IPS DF 6.9 (cell line): ENCODE results near the gene GPR84.

ENCODE experiments used
- DNase-seq: peaks from one replicate; pipeline ENCODE4 v3.0.0-alpha.2; 2013; ENCODE audit warnings: low read depth, low spot score
- H3K27ac ChIP-seq: one replicate; pipeline ENCODE4 v1.5.1; 2013; ENCODE audit warnings: low read length, control low read depth
- H3K27me3 ChIP-seq: 2 replicates; pipeline ENCODE4 v1.6.1; 2013; ENCODE audit warnings: mild to moderate bottlenecking, low read length; ENCODE audit not compliant: control insufficient read depth, insufficient read depth
- H3K36me3 ChIP-seq: 2 replicates; pipeline ENCODE4 v1.6.1; 2013; ENCODE audit warnings: low read length; ENCODE audit not compliant: control insufficient read depth, insufficient read depth
- H3K4me1 ChIP-seq: 2 replicates; pipeline ENCODE4 v1.6.1; 2013; ENCODE audit warnings: low read length; ENCODE audit not compliant: control insufficient read depth, insufficient read depth
- H3K4me3 ChIP-seq: 2 replicates; pipeline ENCODE4 v1.5.1; 2013; ENCODE audit warnings: mild to moderate bottlenecking, low read length
- H3K9me3 ChIP-seq: 2 replicates; pipeline ENCODE4 v1.6.1; 2013; ENCODE audit warnings: low read length, inconsistent platforms; ENCODE audit not compliant: control insufficient read depth, insufficient read depth
- WGBS: extraction: QIAGEN DNeasy Blood & Tissue Kit; methylation state at CpG from one replicate; pipeline ENCODE4 v1.1.7; 2013; ENCODE audit warnings: mixed read lengths, missing lambda C conversion rate; ENCODE audit not compliant: insufficient read length, insufficient coverage; 5-methylcytosine and 5-hydroxymethylcytosine counted together

The GPR84 gene

GRCh38 chr12:54340846-54341245, 23.4 kb downstream of the GPR84 start:
- H3K4me3 ChIP-seq: no peak overlapping the region
- H3K9me3 ChIP-seq: no peaks in the 10 kb centered on the region
- no peak overlapping the region for H3K27ac ChIP-seq
- WGBS: no CpG with 5 or more reads among the region's 7 CpGs
- peaks cover 3% of the 10 kb centered on the region; the same call in 1 of the 2 replicates for H3K36me3 ChIP-seq
- DNase-seq: no peak
- no peaks in the 10 kb centered on the region for H3K4me1 ChIP-seq
- no peaks in the 10 kb centered on the region for H3K27me3 ChIP-seq

DNA sequence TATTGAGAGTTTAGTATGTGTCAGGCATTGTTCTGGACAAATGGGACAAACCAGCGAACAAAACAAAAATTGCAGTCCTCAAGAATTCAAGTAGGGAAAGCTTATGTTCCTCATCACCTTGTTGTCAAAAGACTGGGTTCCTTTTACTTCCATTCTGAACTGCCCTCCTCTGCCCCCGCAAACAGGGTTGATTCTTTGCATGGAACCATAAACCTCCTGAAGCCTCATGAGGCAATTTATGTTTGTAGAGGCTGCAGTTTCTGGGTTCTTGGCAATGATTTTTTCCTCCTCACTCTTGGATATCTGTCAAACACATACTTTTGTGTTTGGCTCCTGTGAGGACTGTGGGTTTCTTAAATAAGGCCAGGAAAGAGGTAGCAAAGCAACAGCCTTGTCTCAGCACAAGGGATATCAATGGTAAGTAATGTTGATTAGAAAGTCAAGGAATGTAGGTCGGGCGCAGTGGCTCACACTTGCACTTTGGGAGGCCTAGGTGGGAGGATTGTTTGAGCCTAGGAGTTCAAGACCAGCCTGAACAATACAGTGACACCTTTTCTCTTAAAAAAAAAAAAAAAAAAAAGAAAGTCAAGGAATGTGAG, 25.5 kb downstream of the GPR84 start:
- no peaks in the 10 kb centered on the region for H3K4me1 ChIP-seq
- peaks cover 3% of the 10 kb centered on the region; the same call in 1 of the 2 replicates for H3K36me3 ChIP-seq
- DNase-seq: no peak
- no CpG with 5 or more reads among the region's 4 CpGs for WGBS
- no peak overlapping the region for H3K27ac ChIP-seq
- H3K27me3 ChIP-seq: no peaks in the 10 kb centered on the region
- H3K4me3 ChIP-seq: no peak overlapping the region
- H3K9me3 ChIP-seq: no peaks in the 10 kb centered on the region

DNA sequence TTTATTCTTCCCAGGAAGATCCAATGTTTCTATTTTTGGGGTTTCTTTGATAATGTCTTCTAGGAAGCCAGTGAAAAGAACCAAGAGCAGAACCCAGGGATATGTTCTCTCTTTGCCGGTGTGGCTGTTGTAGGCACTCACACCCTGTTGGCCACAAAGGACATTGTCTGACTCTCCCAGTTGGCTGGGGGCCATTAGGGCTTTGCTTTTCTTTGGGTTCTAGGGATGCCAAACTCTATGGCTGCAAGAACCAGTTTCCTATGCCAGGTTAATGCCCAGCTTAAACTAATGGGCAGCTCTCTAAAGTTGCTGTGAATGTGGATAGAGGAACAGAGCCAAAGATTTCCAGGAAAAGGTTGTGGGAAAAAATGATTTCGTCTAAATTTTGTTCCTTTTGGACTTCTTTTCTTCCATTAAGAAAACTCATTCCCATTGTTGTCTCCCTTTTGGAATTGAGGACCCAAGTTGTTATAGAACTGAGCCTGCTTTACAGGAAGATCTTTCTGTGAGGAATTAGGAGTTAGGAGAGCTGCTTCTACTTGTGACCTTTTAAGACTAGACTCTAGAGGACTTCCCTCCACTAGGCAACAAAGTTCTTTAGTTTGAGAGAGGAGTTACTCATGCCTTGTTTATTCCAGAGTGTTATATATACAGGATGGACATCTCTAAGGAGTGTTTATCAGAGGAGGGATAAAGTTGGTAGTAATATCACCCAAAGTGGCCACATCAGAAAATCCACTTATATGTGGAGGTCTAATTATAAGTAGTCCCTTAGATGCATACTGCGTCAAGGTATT, 26.2 kb downstream of the GPR84 start:
- DNase-seq: no peak
- no CpG with 5 or more reads among the region's 3 CpGs for WGBS
- peaks cover 3% of the 10 kb centered on the region; the same call in 1 of the 2 replicates for H3K36me3 ChIP-seq

GRCh38 chr12:54337280-54337842, 26.9 kb downstream of the GPR84 start:
- Histone ChIP-seq H3K27ac (no peak overlapping the region), H3K36me3 (peaks cover 3% of the 10 kb centered on the region; the same call in 1 of the 2 replicates), H3K9me3 (no peaks in the 10 kb centered on the region), H3K4me3 (no peak overlapping the region), H3K4me1 (no peaks in the 10 kb centered on the region), H3K27me3 (no peaks in the 10 kb centered on the region)
- DNase-seq: no peak
- WGBS: no CpG with 5 or more reads among the region's 3 CpGs

More for the DNA sequence above, 26.2 kb downstream of the GPR84 start:
- no peaks in the 10 kb centered on the region for H3K4me1 ChIP-seq
- H3K4me3 ChIP-seq: no peak overlapping the region
- no peaks in the 10 kb centered on the region for H3K9me3 ChIP-seq
- no peak overlapping the region for H3K27ac ChIP-seq
- H3K27me3 ChIP-seq: no peaks in the 10 kb centered on the region

- no CpG with 5 or more reads among the region's 4 CpGs for WGBS
Measured at GRCh38 chr12:54333420-54334034, 30.8 kb downstream of the GPR84 start.

DNA sequence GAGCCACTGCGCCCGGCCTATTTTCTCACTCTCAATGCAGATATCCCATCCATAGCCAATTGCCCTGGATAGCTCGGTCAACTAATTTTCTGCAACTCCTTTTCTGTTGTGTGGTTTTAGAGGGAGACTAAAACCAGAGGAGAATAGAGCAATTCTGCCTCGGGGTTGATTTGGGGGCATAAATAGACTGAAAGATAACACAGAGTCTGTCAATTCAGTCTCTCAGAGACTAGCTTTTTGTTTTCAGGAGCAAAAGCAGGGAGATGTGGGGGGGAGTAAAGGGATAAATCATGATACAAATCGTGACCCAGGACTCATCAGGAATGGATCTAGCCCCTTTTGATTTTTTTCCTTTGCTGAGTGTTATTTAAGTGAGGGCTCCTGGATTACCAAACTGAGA, 32.8 kb downstream of the GPR84 start:
- Histone ChIP-seq H3K4me1 (no peaks in the 10 kb centered on the region), H3K36me3 (no peaks in the 10 kb centered on the region), H3K9me3 (no peaks in the 10 kb centered on the region), H3K27me3 (no peaks in the 10 kb centered on the region), H3K4me3 (no peak overlapping the region), H3K27ac (no peak overlapping the region)
- no CpG with 5 or more reads among the region's 5 CpGs for WGBS
- no peak for DNase-seq

More at GRCh38 chr12:54333420-54334034, 30.8 kb downstream of the GPR84 start:
- no peak overlapping the region for H3K27ac ChIP-seq
- no peak overlapping the region for H3K4me3 ChIP-seq
- H3K4me1 ChIP-seq: no peaks in the 10 kb centered on the region
- no peaks in the 10 kb centered on the region for H3K9me3 ChIP-seq
- no peaks in the 10 kb centered on the region for H3K36me3 ChIP-seq
- H3K27me3 ChIP-seq: no peaks in the 10 kb centered on the region
- no peak for DNase-seq

DNA sequence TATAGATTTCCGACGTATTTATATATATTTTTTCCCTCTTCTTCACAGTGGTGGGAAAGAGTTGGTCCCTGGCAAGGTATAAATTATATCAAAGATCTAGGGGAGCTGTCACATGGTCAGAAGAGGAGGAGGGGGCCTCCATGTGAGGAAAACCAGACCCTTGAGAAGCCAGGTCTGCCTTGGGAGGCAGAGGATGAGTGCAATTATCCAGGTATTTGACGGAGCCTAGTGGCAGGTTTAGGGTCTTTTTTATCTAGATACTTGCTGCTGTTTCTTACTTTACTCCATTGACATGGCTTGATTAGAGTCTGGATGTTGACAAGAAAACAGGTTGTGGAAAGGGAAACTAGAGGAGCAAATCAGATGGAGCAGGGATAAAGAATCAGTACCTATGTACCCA, 33.8 kb downstream of the GPR84 start:
- Histone ChIP-seq H3K9me3 (no peaks in the 10 kb centered on the region), H3K4me3 (no peak overlapping the region), H3K4me1 (no peaks in the 10 kb centered on the region), H3K27ac (no peak overlapping the region), H3K36me3 (no peaks in the 10 kb centered on the region), H3K27me3 (no peaks in the 10 kb centered on the region)
- no peak for DNase-seq
- WGBS: no CpG with 5 or more reads among the region's 3 CpGs

DNA sequence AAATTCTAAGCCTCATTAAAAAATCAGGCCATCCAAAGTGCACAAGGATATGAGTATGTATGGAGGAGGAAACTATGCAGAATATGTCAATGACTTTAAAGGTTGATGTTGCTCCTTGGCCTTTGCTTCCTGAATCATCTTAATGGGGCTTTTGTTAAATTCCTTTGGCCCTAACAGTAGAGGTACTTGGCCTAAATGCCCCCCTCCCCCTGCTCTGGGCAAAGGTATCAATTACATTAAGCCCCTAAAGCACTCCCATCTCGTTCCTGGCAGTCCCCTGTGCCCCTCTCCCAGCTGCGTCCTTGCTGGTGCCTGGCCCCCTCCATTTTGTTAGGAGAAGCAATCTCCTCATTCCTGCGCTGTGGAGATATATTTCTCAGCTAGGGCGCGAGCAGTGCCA, 34.5 kb downstream of the GPR84 start:
- Histone ChIP-seq H3K4me1 (no peaks in the 10 kb centered on the region), H3K4me3 (no peak overlapping the region), H3K27ac (no peak overlapping the region), H3K36me3 (no peaks in the 10 kb centered on the region), H3K27me3 (no peaks in the 10 kb centered on the region), H3K9me3 (no peaks in the 10 kb centered on the region)
- no CpG with 5 or more reads among the region's 5 CpGs for WGBS
- DNase-seq: no peak

GRCh38 chr12:54328595-54329337, 35.5 kb downstream of the GPR84 start:
- Histone ChIP-seq H3K4me1 (no peaks in the 10 kb centered on the region), H3K27me3 (no peaks in the 10 kb centered on the region), H3K27ac (no peak overlapping the region), H3K9me3 (no peaks in the 10 kb centered on the region), H3K36me3 (no peaks in the 10 kb centered on the region), H3K4me3 (no peak overlapping the region)
- no peak for DNase-seq
- WGBS: no CpG with 5 or more reads among the region's 6 CpGs
